Loucy (cell line): ENCODE measurements around the gene NEDD4L.

Experiments used
- H2AFZ ChIP-seq: fragments of 200-600 bp; sonication (generic); 2 replicates; pipeline ENCODE4 v1.6.0; 2016; ENCODE audit warnings: antibody characterized with exemption, mild to moderate bottlenecking, low read length, moderate library complexity
- H3F3A ChIP-seq: fragments of 200-600 bp; 2 replicates; pipeline ENCODE4 v1.6.0; 2016; ENCODE audit warnings: antibody characterized with exemption, low read depth, mild to moderate bottlenecking
- H3K27me3 ChIP-seq: fragments of 200-600 bp; sonication (generic); 2 replicates; pipeline ENCODE4 v1.6.1; 2014; ENCODE audit warnings: low read length, mild to moderate bottlenecking; ENCODE audit not compliant: insufficient read depth, poor library complexity, severe bottlenecking
- H3K36me3 ChIP-seq: fragments of 200-600 bp; sonication (generic); 2 replicates; pipeline ENCODE4 v1.6.1; 2016; ENCODE audit warnings: low read length; ENCODE audit not compliant: insufficient read depth
- H3K4me1 ChIP-seq: fragments of 200-600 bp; sonication (generic); 2 replicates; pipeline ENCODE4 v1.5.1; 2014; ENCODE audit warnings: low read length, mild to moderate bottlenecking; ENCODE audit not compliant: insufficient read depth, poor library complexity, severe bottlenecking
- H3K4me2 ChIP-seq: fragments of 200-600 bp; sonication (generic); 2 replicates; pipeline ENCODE4 v1.6.0; 2014; ENCODE audit warnings: antibody characterized with exemption, low read length, low read depth, mild to moderate bottlenecking; ENCODE audit not compliant: poor library complexity, severe bottlenecking
- H3K4me3 ChIP-seq: fragments of 200-600 bp; sonication (generic); 2 replicates; pipeline ENCODE4 v1.5.1; 2014; ENCODE audit warnings: low read length, mild to moderate bottlenecking, mixed read lengths; ENCODE audit not compliant: poor library complexity, severe bottlenecking
- H3K79me2 ChIP-seq: fragments of 200-600 bp; sonication (generic); 2 replicates; pipeline ENCODE4 v1.6.1; 2014; ENCODE audit warnings: low read length; ENCODE audit not compliant: insufficient read depth
- H3K9ac ChIP-seq: fragments of 200-600 bp; sonication (generic); 2 replicates; pipeline ENCODE4 v1.6.0; 2014; ENCODE audit warnings: mild to moderate bottlenecking, low read depth, low read length, moderate library complexity; ENCODE audit not compliant: poor library complexity, severe bottlenecking
- H3K9me2 ChIP-seq: fragments of 200-600 bp; sonication (generic); replicated peaks from 2 replicates; pipeline ENCODE4 v1.6.1; 2016; ENCODE audit warnings: low read depth, low read length, mixed read lengths
- H3K9me3 ChIP-seq: fragments of 200-600 bp; sonication (generic); 2 replicates; pipeline ENCODE4 v1.6.1; 2014; ENCODE audit warnings: mild to moderate bottlenecking, antibody characterized with exemption, low read length, low read depth; ENCODE audit not compliant: insufficient read depth
- H4K20me1 ChIP-seq: fragments of 200-600 bp; sonication (generic); 2 replicates; pipeline ENCODE4 v1.6.0; 2014; ENCODE audit warnings: antibody characterized with exemption, low read length, mild to moderate bottlenecking; ENCODE audit not compliant: insufficient read depth, poor library complexity, severe bottlenecking
- EZH2phosphoT487 ChIP-seq: fragments of 200-600 bp; IDR thresholded peaks from 2 replicates; pipeline ENCODE4 v1.6.1; 2018; ENCODE audit warnings: antibody characterized with exemption, mild to moderate bottlenecking, moderate library complexity, borderline replicate concordance
- TF ChIP-seq, protein P1 (sequence below): fragments of 200-600 bp; sonication (generic); conservative IDR thresholded peaks from 2 replicates; pipeline ENCODE4 v1.5.1; 2014; ENCODE audit warnings: mild to moderate bottlenecking, antibody characterized with exemption, low read length

NEDD4L gene

DNA sequence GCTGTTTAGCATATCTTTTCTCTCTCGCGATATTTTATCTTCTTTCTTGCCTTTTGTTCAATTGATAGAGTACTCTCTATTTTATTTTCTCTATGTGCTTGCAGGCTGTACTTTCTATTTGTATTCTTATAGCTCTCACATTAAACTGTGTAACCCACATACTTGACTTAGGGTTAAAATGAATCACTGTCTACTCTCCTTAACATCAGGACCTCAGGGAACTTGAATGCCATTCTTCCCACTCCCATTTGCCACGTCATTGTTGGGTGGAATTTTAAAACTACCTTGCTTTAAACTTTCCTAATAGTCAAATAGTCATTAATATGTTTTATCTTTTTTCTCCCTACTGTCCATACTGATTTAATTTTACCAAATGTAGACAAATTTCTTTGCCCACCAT lies 315.2 kb downstream of the NEDD4L start:
- H3K9me3 ChIP-seq, result no peaks in the 10 kb centered on the region
- H4K20me1 ChIP-seq, result no peaks in the 10 kb centered on the region
- H3K9me2 ChIP-seq, result no peaks in the 10 kb centered on the region
- no peak overlapping the region for H3K9ac ChIP-seq
- H3K4me2 ChIP-seq, result no peak overlapping the region
- no peaks in the 10 kb centered on the region for H3K27me3 ChIP-seq
- no peaks in the 10 kb centered on the region for H3K4me1 ChIP-seq
- H2AFZ ChIP-seq, result no peak overlapping the region
- no peaks in the 10 kb centered on the region for H3F3A ChIP-seq
- H3K36me3 ChIP-seq, result peaks cover 4% of the 10 kb centered on the region; the same call in 1 of the 2 replicates
- H3K79me2 ChIP-seq, result no peaks in the 10 kb centered on the region
- H3K4me3 ChIP-seq, result no peak overlapping the region
- TF ChIP-seq, protein P1, sequence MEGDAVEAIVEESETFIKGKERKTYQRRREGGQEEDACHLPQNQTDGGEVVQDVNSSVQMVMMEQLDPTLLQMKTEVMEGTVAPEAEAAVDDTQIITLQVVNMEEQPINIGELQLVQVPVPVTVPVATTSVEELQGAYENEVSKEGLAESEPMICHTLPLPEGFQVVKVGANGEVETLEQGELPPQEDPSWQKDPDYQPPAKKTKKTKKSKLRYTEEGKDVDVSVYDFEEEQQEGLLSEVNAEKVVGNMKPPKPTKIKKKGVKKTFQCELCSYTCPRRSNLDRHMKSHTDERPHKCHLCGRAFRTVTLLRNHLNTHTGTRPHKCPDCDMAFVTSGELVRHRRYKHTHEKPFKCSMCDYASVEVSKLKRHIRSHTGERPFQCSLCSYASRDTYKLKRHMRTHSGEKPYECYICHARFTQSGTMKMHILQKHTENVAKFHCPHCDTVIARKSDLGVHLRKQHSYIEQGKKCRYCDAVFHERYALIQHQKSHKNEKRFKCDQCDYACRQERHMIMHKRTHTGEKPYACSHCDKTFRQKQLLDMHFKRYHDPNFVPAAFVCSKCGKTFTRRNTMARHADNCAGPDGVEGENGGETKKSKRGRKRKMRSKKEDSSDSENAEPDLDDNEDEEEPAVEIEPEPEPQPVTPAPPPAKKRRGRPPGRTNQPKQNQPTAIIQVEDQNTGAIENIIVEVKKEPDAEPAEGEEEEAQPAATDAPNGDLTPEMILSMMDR, result no peak
- TF ChIP-seq EZH2phosphoT487, result no peak

DNA sequence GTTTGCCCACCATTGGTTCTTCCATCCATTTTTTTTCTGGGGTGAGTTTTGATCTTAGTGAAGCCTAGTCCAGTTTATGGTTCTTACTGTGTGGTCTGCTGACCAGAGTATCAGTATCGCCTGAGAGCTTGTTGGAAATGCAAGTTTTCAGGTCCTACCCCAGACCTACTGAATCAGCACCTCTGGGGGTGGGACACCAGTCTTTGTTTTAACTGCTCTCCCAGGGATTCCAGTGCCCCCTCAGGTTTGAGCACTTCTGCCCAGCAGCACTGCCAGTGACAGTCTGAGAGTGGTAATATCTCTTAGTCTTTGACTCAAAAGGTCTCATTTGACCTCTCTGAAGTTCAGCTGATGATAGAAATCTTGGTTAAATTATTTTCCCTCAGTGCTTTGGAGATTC lies 315.6 kb downstream of the NEDD4L start:
- Histone ChIP-seq H3K36me3 (peaks cover 4% of the 10 kb centered on the region; the same call in 1 of the 2 replicates), H3F3A (no peaks in the 10 kb centered on the region), H3K4me3 (no peak overlapping the region), H3K4me1 (no peaks in the 10 kb centered on the region), H3K9ac (no peak overlapping the region), H3K4me2 (no peak overlapping the region), H3K9me3 (no peaks in the 10 kb centered on the region), H3K9me2 (no peaks in the 10 kb centered on the region), H2AFZ (no peak overlapping the region), H4K20me1 (no peaks in the 10 kb centered on the region), H3K79me2 (no peaks in the 10 kb centered on the region), H3K27me3 (no peaks in the 10 kb centered on the region)
- TF ChIP-seq, protein P1, result no peak
- TF ChIP-seq EZH2phosphoT487, result no peak

DNA sequence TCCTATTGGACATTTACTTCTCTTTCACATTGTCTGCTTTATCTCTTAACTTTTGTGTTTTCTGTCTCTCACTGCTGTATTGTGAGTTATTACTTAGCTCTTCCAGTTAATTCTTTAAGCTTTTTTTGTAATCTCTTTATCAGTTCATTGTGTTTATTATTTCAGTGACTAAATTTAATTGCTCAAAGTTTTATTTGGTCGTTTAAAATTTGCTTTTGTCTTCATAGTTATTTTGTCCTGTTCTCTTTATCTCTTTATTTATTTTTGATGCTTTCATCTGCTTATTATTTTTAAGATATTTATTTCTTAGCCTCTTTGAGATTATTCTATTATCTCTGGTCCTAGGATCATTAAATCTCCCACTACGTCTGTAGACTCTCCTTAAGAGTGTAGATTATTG lies 316.3 kb downstream of the NEDD4L start:
- Histone ChIP-seq H3K27me3 (no peaks in the 10 kb centered on the region), H3K36me3 (peaks cover 4% of the 10 kb centered on the region; the same call in 1 of the 2 replicates), H3K4me3 (no peak overlapping the region), H3F3A (no peaks in the 10 kb centered on the region), H3K9ac (no peak overlapping the region), H3K9me3 (no peaks in the 10 kb centered on the region), H3K79me2 (no peaks in the 10 kb centered on the region), H3K9me2 (no peaks in the 10 kb centered on the region), H3K4me2 (no peak overlapping the region), H2AFZ (no peak overlapping the region), H3K4me1 (no peaks in the 10 kb centered on the region), H4K20me1 (no peaks in the 10 kb centered on the region)
- TF ChIP-seq, protein P1, result no peak
- TF ChIP-seq EZH2phosphoT487, result no peak
